Measurements from ENCODE around the gene SYNM. TPM values are rescaled to one million over a fixed set of nuclear protein-coding genes. Genes with fewer than 3 reads are reported as not detected.

SYNM gene
- total RNA-seq, 1 experiment from 2014 or later, result 26.1 TPM

GRCh38 chr15:99153026-99153535 is 48.2 kb downstream of the SYNM start:
- no peak for DNase-seq (ENCODE audit: low spot score)
- in situ Hi-C loops (cut with HindIII; ENCODE audit: low sequenced_read_pairs), result no loop called here

- in situ Hi-C loops (cut with HindIII; ENCODE audit: low sequenced_read_pairs), result no loop called here
Measured at GRCh38 chr15:99154271-99154670, 49.4 kb downstream of the SYNM start.

GRCh38 chr15:99155961-99156443 is 51.1 kb downstream of the SYNM start:
- DNase-seq (ENCODE audit: low spot score), result no peak
- in situ Hi-C loops (cut with HindIII; ENCODE audit: low sequenced_read_pairs), result no loop called here

More at GRCh38 chr15:99154271-99154670, 49.4 kb downstream of the SYNM start:
- DNase-seq (ENCODE audit: low spot score), result no peak

- in situ Hi-C loops (cut with HindIII; ENCODE audit: low sequenced_read_pairs), result no loop called here
- DNase-seq (ENCODE audit: low spot score), result no peak
Measured at GRCh38 chr15:99157456-99157855, 52.6 kb downstream of the SYNM start.

- no peak for DNase-seq (ENCODE audit: low spot score)
- in situ Hi-C loops (cut with HindIII; ENCODE audit: low sequenced_read_pairs), result no loop called here
Measured at GRCh38 chr15:99158626-99159412, 53.9 kb downstream of the SYNM start.

DNA sequence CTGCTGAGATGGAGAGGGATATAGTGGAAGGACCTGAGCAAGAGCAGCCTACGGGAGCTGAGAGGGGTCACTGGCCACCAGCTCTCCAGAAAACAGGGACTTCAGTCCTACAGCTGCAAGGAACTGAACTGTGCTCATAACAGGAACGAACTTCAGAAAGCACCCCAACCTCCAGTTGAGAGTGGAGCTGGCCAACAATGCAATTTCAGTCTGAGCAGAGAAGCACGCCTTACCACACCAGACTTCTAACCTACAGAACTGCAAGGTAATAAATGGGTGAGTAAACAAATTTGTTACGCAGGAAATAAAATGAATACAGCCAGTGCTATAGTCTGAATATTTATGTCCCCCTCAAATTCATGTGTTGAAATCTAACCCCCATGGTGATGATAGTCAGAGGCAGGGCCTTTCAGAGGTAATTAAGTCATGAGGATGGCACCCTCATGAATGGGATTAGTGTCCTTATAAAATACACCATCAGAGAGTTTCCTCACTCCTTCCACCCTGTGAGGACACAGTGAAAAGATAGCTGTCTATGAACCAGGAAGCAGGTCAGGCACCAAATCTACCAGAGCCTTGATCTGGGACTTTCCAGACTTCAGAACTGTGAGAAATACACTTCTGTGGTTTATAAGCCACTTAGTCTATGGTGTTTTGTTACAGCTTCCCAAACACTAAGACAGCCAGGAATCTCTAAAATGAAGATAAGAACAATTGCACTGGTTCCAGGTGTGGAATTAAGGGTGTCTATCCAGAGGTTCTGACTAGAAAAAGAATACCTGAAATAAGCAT is 58.6 kb downstream of the SYNM start:
- DNase-seq (ENCODE audit: low spot score), result no peak
- in situ Hi-C loops (cut with HindIII; ENCODE audit: low sequenced_read_pairs), result no loop called here

DNA sequence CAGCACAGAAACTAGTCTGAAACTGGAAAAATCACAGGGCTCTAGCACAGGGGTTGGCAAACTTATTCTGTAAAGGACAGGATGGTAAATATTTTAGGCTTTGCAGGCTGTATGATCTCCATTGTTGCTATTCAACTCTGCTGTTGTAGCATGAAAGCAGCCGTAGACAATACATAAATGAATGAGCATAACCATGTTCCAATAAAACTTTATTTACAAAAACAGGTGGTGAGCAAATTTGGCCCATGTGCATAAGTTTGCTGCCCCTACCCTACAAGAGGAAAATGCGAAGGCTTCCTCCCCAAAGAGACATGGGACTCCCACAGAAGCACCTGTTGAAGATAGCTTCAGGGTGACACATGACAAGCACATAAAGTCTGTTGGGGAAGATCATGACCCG is 59.2 kb downstream of the SYNM start:
- no peak for DNase-seq (ENCODE audit: low spot score)
- in situ Hi-C loops (cut with HindIII; ENCODE audit: low sequenced_read_pairs), result no loop called here

GRCh38 chr15:99165020-99165790 is 60.3 kb downstream of the SYNM start:
- in situ Hi-C loops (cut with HindIII; ENCODE audit: low sequenced_read_pairs), result loop anchor here (5.0 kb wide), 2 partner anchors 47 to 63 kb away; no protein-coding TSS in a partner anchor
- DNase-seq (ENCODE audit: low spot score), result no peak

DNA sequence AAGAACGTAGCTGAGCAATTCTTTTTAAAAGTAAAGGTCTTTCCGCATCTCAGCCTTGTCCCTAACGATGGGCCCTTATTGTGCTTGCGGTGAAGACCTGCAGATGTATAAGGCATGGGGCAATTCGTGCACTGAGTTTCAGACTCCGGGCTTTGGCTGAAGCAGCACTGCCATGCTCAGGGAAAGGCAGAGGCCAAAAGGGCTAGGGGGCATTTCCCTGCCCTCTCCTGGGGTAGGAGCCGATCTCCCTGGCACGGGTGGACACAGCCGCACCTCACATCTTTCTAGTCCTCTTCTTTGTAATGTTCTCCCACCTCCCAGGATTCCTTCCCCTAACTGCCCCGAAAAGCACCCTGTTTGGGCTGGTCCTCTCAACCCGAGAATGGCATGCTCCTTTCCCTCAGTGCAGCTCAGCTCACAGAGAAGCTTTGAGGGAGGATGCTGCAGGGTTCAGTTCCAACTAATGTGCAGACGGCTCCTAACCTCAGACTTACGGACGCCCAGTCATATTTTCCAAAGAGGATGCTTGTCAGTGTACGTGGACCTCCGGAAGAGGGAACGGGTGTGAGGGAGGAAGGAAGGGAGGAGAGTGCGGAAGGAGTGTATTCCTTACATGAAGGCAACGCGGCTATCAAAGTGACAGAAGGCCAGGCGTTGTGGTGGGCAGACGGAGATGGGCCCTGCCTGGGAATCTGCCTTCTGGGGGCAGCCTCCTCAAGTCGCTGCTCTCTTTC is 61.2 kb downstream of the SYNM start:
- in situ Hi-C loops (cut with HindIII; ENCODE audit: low sequenced_read_pairs), result loop anchor here (5.0 kb wide), 2 partner anchors 46 to 64 kb away; no protein-coding TSS in a partner anchor
- no peak for DNase-seq (ENCODE audit: low spot score)

DNA sequence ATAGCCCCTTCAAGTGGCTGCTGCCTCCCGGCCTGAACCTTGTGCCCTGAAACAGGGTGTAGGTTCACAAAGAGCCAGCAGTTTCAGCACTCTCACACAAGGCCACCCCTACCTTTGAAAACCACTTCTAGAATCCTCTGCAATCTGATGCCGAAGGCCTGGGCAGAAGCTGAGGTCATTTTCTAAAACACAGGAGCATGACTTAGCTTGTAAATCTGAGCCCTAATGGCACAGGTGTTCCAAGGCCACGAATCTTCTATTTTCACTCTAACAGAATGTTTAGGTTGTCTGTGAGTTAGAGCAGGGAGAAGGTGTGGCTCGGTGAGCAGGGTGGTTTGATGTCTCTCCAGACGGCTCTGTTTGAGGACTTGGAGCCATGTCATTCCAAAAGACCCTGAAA is 62.3 kb downstream of the SYNM start:
- in situ Hi-C loops (cut with HindIII; ENCODE audit: low sequenced_read_pairs), result loop anchor here (5.0 kb wide), 2 partner anchors 45 to 65 kb away; no protein-coding TSS in a partner anchor

DNA sequence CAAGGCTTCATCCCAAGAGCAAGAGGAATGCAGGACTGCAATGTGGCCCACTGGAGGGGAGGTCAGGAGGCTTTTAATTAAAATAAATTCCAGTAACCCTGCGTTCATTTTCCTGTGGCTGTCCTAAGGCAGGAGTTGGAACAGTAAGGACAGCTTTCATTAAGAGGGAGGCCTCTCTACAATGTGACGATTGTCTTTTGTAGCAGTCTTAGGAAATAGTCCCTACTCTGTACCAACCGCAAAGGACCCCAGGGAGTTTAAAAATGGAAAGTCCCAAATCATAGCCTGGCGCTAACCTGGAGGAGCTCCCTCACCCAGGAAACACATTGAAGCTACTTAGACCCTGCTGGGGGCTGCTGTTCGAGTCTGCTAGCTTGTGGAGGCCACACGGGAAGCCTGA is 62.8 kb downstream of the SYNM start:
- in situ Hi-C loops (cut with HindIII; ENCODE audit: low sequenced_read_pairs), result loop anchor here (5.0 kb wide), 2 partner anchors 45 to 65 kb away; no protein-coding TSS in a partner anchor
- no peak for DNase-seq (ENCODE audit: low spot score)

More for the DNA sequence above, 62.3 kb downstream of the SYNM start:
- no peak for DNase-seq (ENCODE audit: low spot score)

GRCh38 chr15:99168601-99169580 is 64.0 kb downstream of the SYNM start:
- no peak for DNase-seq (ENCODE audit: low spot score)
- in situ Hi-C loops (cut with HindIII; ENCODE audit: low sequenced_read_pairs), result loop anchor here (5.0 kb wide), 2 partner anchors 43 to 67 kb away; no protein-coding TSS in a partner anchor

GRCh38 chr15:99169769-99170311 is 65.0 kb downstream of the SYNM start:
- in situ Hi-C loops (cut with HindIII; ENCODE audit: low sequenced_read_pairs), result loop anchor here (5.0 kb wide), 2 partner anchors 42 to 68 kb away; no protein-coding TSS in a partner anchor
- peak; percentile 7 for DNase-seq (ENCODE audit: low spot score)

DNA sequence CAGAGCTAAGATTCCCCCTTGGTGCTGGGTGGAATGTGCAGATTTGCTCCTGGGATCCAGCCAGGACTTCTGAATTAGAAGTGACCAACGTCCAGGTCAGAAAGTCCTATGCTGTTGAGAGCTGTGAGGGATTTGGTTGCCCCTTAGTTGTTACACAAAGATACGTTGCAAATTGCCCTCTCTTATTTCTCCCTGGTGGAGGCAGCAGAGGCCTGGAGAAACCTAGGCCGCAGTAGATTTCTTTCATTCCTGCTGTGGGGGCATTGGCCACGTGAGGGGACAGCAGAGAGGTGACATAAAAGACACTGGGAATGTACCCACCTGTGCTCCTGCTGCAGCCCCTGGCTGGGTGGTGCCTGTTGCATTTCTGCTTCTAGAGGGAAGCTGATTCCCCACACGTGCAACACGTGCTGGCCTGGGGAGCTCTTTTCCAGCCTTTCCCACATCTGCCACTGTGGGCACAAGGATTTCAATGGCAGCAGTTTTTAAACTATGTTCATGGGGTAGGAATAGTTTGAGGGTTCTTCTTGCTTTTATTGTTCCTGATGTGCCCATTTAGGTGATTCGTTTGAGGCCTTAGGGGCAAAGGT is 65.7 kb downstream of the SYNM start:
- in situ Hi-C loops (cut with HindIII; ENCODE audit: low sequenced_read_pairs), result no loop called here
- DNase-seq (ENCODE audit: low spot score), result no peak

- in situ Hi-C loops (cut with HindIII; ENCODE audit: low sequenced_read_pairs), result no loop called here
- DNase-seq (ENCODE audit: low spot score), result no peak
Measured at GRCh38 chr15:99172171-99172570, 67.3 kb downstream of the SYNM start.

- DNase-seq (ENCODE audit: low spot score), result no peak
- in situ Hi-C loops (cut with HindIII; ENCODE audit: low sequenced_read_pairs), result no loop called here
Measured at GRCh38 chr15:99172989-99173388, 68.1 kb downstream of the SYNM start.

All from G401 (cell line).